PC-9 (cell line): ENCODE measurements around the gene NECAB2.

Experiments used
- EZH2 ChIP-seq: fragments of 200-600 bp; sonication (generic); IDR thresholded peaks from 2 replicates; pipeline ENCODE4 v1.8.0; 2017; ENCODE audit warnings: antibody characterized with exemption, low read depth
- TF ChIP-seq, protein P1 (sequence below): fragments of 200-600 bp; sonication (generic); conservative IDR thresholded peaks from 2 replicates; pipeline ENCODE4 v1.6.1; 2017; ENCODE audit warnings: mixed run types, antibody characterized with exemption, mild to moderate bottlenecking, moderate library complexity

DNA sequence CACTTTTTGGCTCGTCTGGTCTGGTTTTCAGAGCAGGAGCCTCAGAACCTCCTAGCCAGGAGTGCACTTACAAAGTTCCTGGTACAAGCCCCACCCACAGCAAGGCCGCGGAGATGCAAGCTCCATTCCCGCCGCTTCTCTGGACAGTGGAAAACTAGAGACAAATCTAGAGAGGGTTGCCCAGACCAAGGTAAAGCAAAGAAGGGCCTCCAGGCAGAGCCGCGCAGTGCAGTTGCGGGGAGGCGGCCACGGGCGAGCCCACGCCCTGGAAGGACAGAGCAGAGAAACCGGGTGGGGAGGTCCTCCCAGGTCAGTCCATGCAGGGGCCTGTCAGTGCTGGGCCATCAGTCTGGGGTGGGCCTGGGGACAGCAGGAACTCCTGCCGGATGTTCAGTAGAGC, 26.0 kb upstream of the NECAB2 start:
- TF ChIP-seq, protein P1, sequence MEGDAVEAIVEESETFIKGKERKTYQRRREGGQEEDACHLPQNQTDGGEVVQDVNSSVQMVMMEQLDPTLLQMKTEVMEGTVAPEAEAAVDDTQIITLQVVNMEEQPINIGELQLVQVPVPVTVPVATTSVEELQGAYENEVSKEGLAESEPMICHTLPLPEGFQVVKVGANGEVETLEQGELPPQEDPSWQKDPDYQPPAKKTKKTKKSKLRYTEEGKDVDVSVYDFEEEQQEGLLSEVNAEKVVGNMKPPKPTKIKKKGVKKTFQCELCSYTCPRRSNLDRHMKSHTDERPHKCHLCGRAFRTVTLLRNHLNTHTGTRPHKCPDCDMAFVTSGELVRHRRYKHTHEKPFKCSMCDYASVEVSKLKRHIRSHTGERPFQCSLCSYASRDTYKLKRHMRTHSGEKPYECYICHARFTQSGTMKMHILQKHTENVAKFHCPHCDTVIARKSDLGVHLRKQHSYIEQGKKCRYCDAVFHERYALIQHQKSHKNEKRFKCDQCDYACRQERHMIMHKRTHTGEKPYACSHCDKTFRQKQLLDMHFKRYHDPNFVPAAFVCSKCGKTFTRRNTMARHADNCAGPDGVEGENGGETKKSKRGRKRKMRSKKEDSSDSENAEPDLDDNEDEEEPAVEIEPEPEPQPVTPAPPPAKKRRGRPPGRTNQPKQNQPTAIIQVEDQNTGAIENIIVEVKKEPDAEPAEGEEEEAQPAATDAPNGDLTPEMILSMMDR = no peak
- no peak for TF ChIP-seq EZH2
